ENCODE data around the gene TEX14.

TEX14 gene

GRCh38 chr17:58615768-58616659 lies 75.8 kb downstream of the TEX14 start:
- peak; percentile 36; the same call in 1 of the 2 replicates for TF ChIP-seq POLR2A (IDR thresholded peaks at IDR 0.05; ENCODE audit: low read depth, low read length)
- no peak for TF ChIP-seq POLR2AphosphoS5 (IDR thresholded peaks at IDR 0.05; ENCODE audit: low read depth, low read length)
- no peak for TF ChIP-seq TAF1 (IDR thresholded peaks at IDR 0.05; ENCODE audit: low read depth, low read length)
- peak; percentile 75 for TF ChIP-seq SPI1 (IDR thresholded peaks at IDR 0.05; ENCODE audit: low read depth, low read length)
- TF ChIP-seq PAX5 (IDR thresholded peaks at IDR 0.05; ENCODE audit: insufficient read depth, low read length, severe bottlenecking), result no peak
- TF ChIP-seq POU2F2 (IDR thresholded peaks at IDR 0.05; ENCODE audit: low read depth, low read length), result peak; percentile 32; the same call in 1 of the 2 replicates
- peak; percentile 46 for DNase-seq (ENCODE audit: insufficient read length, low spot score)
- FAIRE-seq, result peak; percentile 94

- DNase-seq (ENCODE audit: insufficient read length, low spot score) (no peak), FAIRE-seq (no peak)
- TF ChIP-seq SPI1 (IDR thresholded peaks at IDR 0.05; ENCODE audit: low read depth, low read length) (peak; percentile 61), PAX5 (IDR thresholded peaks at IDR 0.05; ENCODE audit: insufficient read depth, low read length, severe bottlenecking) (no peak)
Measured at GRCh38 chr17:58614859-58615459, 76.9 kb downstream of the TEX14 start.

- TF ChIP-seq POLR2AphosphoS5 (IDR thresholded peaks at IDR 0.05; ENCODE audit: low read depth, low read length) (no peak), POLR2A (IDR thresholded peaks at IDR 0.05; ENCODE audit: low read depth, low read length) (no peak), SPI1 (IDR thresholded peaks at IDR 0.05; ENCODE audit: low read depth, low read length) (no peak)
- no peak for FAIRE-seq
- DNase-seq (ENCODE audit: insufficient read length, low spot score), result no peak
Measured at GRCh38 chr17:58611331-58611730, 80.5 kb downstream of the TEX14 start.

GRCh38 chr17:58606934-58607333 lies 84.9 kb downstream of the TEX14 start:
- FAIRE-seq, result peak; percentile 51
- TF ChIP-seq SPI1 (IDR thresholded peaks at IDR 0.05; ENCODE audit: low read depth, low read length) (no peak), POLR2A (IDR thresholded peaks at IDR 0.05; ENCODE audit: low read depth, low read length) (no peak), TAF1 (IDR thresholded peaks at IDR 0.05; ENCODE audit: low read depth, low read length) (no peak), POU2F2 (IDR thresholded peaks at IDR 0.05; ENCODE audit: low read depth, low read length) (no peak), PAX5 (IDR thresholded peaks at IDR 0.05; ENCODE audit: insufficient read depth, low read length, severe bottlenecking) (no peak), POLR2AphosphoS5 (IDR thresholded peaks at IDR 0.05; ENCODE audit: low read depth, low read length) (no peak)
- no peak for DNase-seq (ENCODE audit: insufficient read length, low spot score)

GRCh38 chr17:58605986-58606385 lies 85.9 kb downstream of the TEX14 start:
- DNase-seq (ENCODE audit: insufficient read length, low spot score), result no peak
- FAIRE-seq, result no peak

GRCh38 chr17:58605470-58605869 lies 86.4 kb downstream of the TEX14 start:
- FAIRE-seq (peak; percentile 40), DNase-seq (ENCODE audit: insufficient read length, low spot score) (no peak)
- TF ChIP-seq POLR2A (IDR thresholded peaks at IDR 0.05; ENCODE audit: low read depth, low read length), result no peak
- TF ChIP-seq SPI1 (IDR thresholded peaks at IDR 0.05; ENCODE audit: low read depth, low read length), result peak; percentile 74
- TF ChIP-seq TAF1 (IDR thresholded peaks at IDR 0.05; ENCODE audit: low read depth, low read length), result no peak

More at GRCh38 chr17:58605986-58606385, 85.9 kb downstream of the TEX14 start:
- TF ChIP-seq POU2F2 (IDR thresholded peaks at IDR 0.05; ENCODE audit: low read depth, low read length) (no peak), PAX5 (IDR thresholded peaks at IDR 0.05; ENCODE audit: insufficient read depth, low read length, severe bottlenecking) (no peak), POLR2A (IDR thresholded peaks at IDR 0.05; ENCODE audit: low read depth, low read length) (no peak)

GRCh38 chr17:58601976-58602375 lies 89.9 kb downstream of the TEX14 start:
- FAIRE-seq, result no peak
- no peak for TF ChIP-seq TAF1 (IDR thresholded peaks at IDR 0.05; ENCODE audit: low read depth, low read length)
- no peak for TF ChIP-seq POU2F2 (IDR thresholded peaks at IDR 0.05; ENCODE audit: low read depth, low read length)
- no peak for TF ChIP-seq SPI1 (IDR thresholded peaks at IDR 0.05; ENCODE audit: low read depth, low read length)
- TF ChIP-seq POLR2AphosphoS5 (IDR thresholded peaks at IDR 0.05; ENCODE audit: low read depth, low read length), result no peak
- TF ChIP-seq PAX5 (IDR thresholded peaks at IDR 0.05; ENCODE audit: insufficient read depth, low read length, severe bottlenecking), result no peak
- TF ChIP-seq POLR2A (IDR thresholded peaks at IDR 0.05; ENCODE audit: low read depth, low read length), result no peak
- DNase-seq (ENCODE audit: insufficient read length, low spot score), result no peak

GRCh38 chr17:58597371-58597770 lies 94.5 kb downstream of the TEX14 start:
- no peak for DNase-seq (ENCODE audit: insufficient read length, low spot score)
- FAIRE-seq, result no peak
- TF ChIP-seq SPI1 (IDR thresholded peaks at IDR 0.05; ENCODE audit: low read depth, low read length), result no peak
- no peak for TF ChIP-seq POLR2A (IDR thresholded peaks at IDR 0.05; ENCODE audit: low read depth, low read length)
- TF ChIP-seq TAF1 (IDR thresholded peaks at IDR 0.05; ENCODE audit: low read depth, low read length), result no peak
- no peak for TF ChIP-seq POLR2AphosphoS5 (IDR thresholded peaks at IDR 0.05; ENCODE audit: low read depth, low read length)
- no peak for TF ChIP-seq PAX5 (IDR thresholded peaks at IDR 0.05; ENCODE audit: insufficient read depth, low read length, severe bottlenecking)
- no peak for TF ChIP-seq POU2F2 (IDR thresholded peaks at IDR 0.05; ENCODE audit: low read depth, low read length)

- FAIRE-seq (no peak), DNase-seq (ENCODE audit: insufficient read length, low spot score) (no peak)
- no peak for TF ChIP-seq POLR2A (IDR thresholded peaks at IDR 0.05; ENCODE audit: low read depth, low read length)
- no peak for TF ChIP-seq TAF1 (IDR thresholded peaks at IDR 0.05; ENCODE audit: low read depth, low read length)
Measured at GRCh38 chr17:58595194-58595792, 96.6 kb downstream of the TEX14 start.

- DNase-seq (ENCODE audit: insufficient read length, low spot score) (no peak), FAIRE-seq (no peak)
- TF ChIP-seq POLR2A (IDR thresholded peaks at IDR 0.05; ENCODE audit: low read depth, low read length), result no peak
- TF ChIP-seq PAX5 (IDR thresholded peaks at IDR 0.05; ENCODE audit: insufficient read depth, low read length, severe bottlenecking), result no peak
- no peak for TF ChIP-seq POLR2AphosphoS5 (IDR thresholded peaks at IDR 0.05; ENCODE audit: low read depth, low read length)
- no peak for TF ChIP-seq POU2F2 (IDR thresholded peaks at IDR 0.05; ENCODE audit: low read depth, low read length)
- no peak for TF ChIP-seq TAF1 (IDR thresholded peaks at IDR 0.05; ENCODE audit: low read depth, low read length)
- no peak for TF ChIP-seq SPI1 (IDR thresholded peaks at IDR 0.05; ENCODE audit: low read depth, low read length)
Measured at GRCh38 chr17:58593123-58593522, 98.7 kb downstream of the TEX14 start.
